GM12873 (cell line): ENCODE results near the gene CACNA2D3.

Experiments used
- TF ChIP-seq, protein P1 (sequence below): IDR thresholded peaks from 2 replicates; pipeline ENCODE4 v1.5.1; 2012; ENCODE audit warnings: low read depth, mild to moderate bottlenecking, moderate library complexity, low read length, control low read depth; ENCODE audit not compliant: insufficient read depth; ENCODE audit errors: missing control alignments

Gene CACNA2D3

GRCh38 chr3:54159917-54160316 is 37.6 kb downstream of the CACNA2D3 start:
- TF ChIP-seq, protein P1, sequence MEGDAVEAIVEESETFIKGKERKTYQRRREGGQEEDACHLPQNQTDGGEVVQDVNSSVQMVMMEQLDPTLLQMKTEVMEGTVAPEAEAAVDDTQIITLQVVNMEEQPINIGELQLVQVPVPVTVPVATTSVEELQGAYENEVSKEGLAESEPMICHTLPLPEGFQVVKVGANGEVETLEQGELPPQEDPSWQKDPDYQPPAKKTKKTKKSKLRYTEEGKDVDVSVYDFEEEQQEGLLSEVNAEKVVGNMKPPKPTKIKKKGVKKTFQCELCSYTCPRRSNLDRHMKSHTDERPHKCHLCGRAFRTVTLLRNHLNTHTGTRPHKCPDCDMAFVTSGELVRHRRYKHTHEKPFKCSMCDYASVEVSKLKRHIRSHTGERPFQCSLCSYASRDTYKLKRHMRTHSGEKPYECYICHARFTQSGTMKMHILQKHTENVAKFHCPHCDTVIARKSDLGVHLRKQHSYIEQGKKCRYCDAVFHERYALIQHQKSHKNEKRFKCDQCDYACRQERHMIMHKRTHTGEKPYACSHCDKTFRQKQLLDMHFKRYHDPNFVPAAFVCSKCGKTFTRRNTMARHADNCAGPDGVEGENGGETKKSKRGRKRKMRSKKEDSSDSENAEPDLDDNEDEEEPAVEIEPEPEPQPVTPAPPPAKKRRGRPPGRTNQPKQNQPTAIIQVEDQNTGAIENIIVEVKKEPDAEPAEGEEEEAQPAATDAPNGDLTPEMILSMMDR: no peak

DNA sequence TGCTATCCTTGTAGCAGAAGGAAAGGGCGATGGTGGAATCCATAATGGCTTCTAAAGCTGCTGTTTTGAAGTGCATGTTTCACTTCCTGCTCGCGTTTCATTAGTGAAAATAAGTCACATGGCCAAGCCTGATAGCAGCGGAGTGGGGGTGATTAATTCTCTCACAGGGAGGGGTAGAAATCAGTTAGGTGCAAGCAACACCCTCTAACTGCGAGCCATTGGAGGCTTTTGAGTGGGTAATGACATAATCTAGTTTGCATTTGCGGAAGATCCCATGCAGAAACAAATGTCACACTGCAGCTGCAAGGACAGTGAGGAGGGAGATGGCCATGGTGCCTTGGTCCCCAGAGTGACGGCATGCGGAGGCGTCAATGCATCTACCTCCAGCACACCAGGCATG is 41.1 kb downstream of the CACNA2D3 start:
- TF ChIP-seq, protein P1: no peak

DNA sequence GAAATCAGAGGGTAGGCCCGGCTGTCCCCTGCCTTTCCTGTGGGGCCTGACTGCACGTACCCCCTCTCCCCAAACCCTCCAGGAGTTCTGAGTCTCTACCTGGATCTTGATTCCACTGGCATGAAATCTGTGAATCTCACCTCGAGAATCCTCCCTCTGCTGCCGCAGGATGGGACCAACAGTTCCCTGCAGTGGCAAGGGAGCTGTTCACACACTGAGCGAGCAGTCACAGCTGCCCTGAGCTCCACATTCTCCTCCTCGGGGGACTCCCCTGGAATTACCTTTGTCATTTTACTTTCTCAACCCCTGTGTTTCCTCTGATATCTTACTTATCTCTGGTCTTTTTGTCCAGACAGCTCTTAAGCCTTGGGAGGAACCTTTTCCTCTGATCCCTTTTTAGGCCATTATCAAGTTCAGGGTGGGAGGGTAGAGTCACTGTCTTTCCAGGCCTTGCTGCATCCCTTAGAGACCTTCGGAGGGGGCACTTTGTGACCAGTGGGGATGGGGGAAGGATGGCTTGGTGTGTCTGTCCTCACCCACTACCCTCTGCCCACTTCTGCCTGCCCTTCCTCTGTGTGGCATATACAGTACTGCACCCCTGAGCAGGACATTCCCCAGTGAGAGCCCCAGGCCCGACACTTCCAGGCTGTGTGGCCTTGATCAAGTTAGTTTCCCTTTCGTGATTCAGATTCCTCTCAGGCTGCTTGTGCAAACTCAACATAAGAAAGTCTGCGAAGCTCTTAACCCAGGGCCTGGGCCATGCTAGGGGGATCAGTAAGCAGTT is 42.0 kb downstream of the CACNA2D3 start:
- TF ChIP-seq, protein P1: no peak

GRCh38 chr3:54165865-54166264 is 43.5 kb downstream of the CACNA2D3 start:
- TF ChIP-seq, protein P1: no peak

- TF ChIP-seq, protein P1: no peak
Measured at GRCh38 chr3:54167999-54168398, 45.6 kb downstream of the CACNA2D3 start.

GRCh38 chr3:54168451-54168850 is 46.1 kb downstream of the CACNA2D3 start:
- TF ChIP-seq, protein P1: no peak

- TF ChIP-seq, protein P1: no peak
Measured at GRCh38 chr3:54169524-54169923, 47.2 kb downstream of the CACNA2D3 start.
